ENCODE data around the gene GAD1.

GAD1 gene

GRCh38 chr2:170846314-170846713, 29.6 kb downstream of the GAD1 start:
- no peak for DNase-seq (ENCODE audit: low spot score)

GRCh38 chr2:170847716-170848115, 31.0 kb downstream of the GAD1 start:
- DNase-seq (ENCODE audit: low spot score) = no peak

GRCh38 chr2:170848587-170848986, 31.9 kb downstream of the GAD1 start:
- DNase-seq (ENCODE audit: low spot score) = peak; percentile 59

- no peak for DNase-seq (ENCODE audit: low spot score)
These were observed 33.6 kb downstream of the GAD1 start for GRCh38 chr2:170850251-170850650.

GRCh38 chr2:170851635-170852034, 34.9 kb downstream of the GAD1 start:
- DNase-seq (ENCODE audit: low spot score) = no peak

- DNase-seq (ENCODE audit: low spot score) = no peak
These were observed 39.4 kb downstream of the GAD1 start for GRCh38 chr2:170856066-170856465.

- DNase-seq (ENCODE audit: low spot score) = no peak
These were observed 45.7 kb downstream of the GAD1 start for GRCh38 chr2:170862286-170862902.

- DNase-seq (ENCODE audit: low spot score) = no peak
These were observed 46.4 kb downstream of the GAD1 start for GRCh38 chr2:170863087-170863486.

- DNase-seq (ENCODE audit: low spot score) = no peak
These were observed 52.3 kb downstream of the GAD1 start for GRCh38 chr2:170869036-170869435.

- no peak for DNase-seq (ENCODE audit: low spot score)
These were observed 52.8 kb downstream of the GAD1 start for GRCh38 chr2:170869461-170869860.

GRCh38 chr2:170873035-170873692, 56.5 kb downstream of the GAD1 start:
- peak; percentile 80 for DNase-seq (ENCODE audit: low spot score)

- DNase-seq (ENCODE audit: low spot score) = no peak
These were observed 61.4 kb downstream of the GAD1 start for GRCh38 chr2:170878066-170878465.

GRCh38 chr2:170878505-170878904, 61.8 kb downstream of the GAD1 start:
- no peak for DNase-seq (ENCODE audit: low spot score)

GRCh38 chr2:170881840-170882239, 65.2 kb downstream of the GAD1 start:
- no peak for DNase-seq (ENCODE audit: low spot score)

- DNase-seq (ENCODE audit: low spot score) = no peak
These were observed 66.1 kb downstream of the GAD1 start for GRCh38 chr2:170882758-170883157.

GRCh38 chr2:170883683-170884082, 67.0 kb downstream of the GAD1 start:
- no peak for DNase-seq (ENCODE audit: low spot score)

- DNase-seq (ENCODE audit: low spot score) = no peak
These were observed 68.6 kb downstream of the GAD1 start for GRCh38 chr2:170885130-170885791.

GRCh38 chr2:170886386-170886785, 69.7 kb downstream of the GAD1 start:
- DNase-seq (ENCODE audit: low spot score) = peak; percentile 27

- no peak for DNase-seq (ENCODE audit: low spot score)
These were observed 70.8 kb downstream of the GAD1 start for GRCh38 chr2:170887496-170887895.

- no peak for DNase-seq (ENCODE audit: low spot score)
These were observed 71.2 kb downstream of the GAD1 start for GRCh38 chr2:170887896-170888295.

- DNase-seq (ENCODE audit: low spot score) = no peak
These were observed 75.2 kb downstream of the GAD1 start for GRCh38 chr2:170891893-170892292.

GRCh38 chr2:170892391-170892951, 75.8 kb downstream of the GAD1 start:
- DNase-seq (ENCODE audit: low spot score) = no peak
